Measurements from ENCODE around the gene PTGER4.

DNA sequence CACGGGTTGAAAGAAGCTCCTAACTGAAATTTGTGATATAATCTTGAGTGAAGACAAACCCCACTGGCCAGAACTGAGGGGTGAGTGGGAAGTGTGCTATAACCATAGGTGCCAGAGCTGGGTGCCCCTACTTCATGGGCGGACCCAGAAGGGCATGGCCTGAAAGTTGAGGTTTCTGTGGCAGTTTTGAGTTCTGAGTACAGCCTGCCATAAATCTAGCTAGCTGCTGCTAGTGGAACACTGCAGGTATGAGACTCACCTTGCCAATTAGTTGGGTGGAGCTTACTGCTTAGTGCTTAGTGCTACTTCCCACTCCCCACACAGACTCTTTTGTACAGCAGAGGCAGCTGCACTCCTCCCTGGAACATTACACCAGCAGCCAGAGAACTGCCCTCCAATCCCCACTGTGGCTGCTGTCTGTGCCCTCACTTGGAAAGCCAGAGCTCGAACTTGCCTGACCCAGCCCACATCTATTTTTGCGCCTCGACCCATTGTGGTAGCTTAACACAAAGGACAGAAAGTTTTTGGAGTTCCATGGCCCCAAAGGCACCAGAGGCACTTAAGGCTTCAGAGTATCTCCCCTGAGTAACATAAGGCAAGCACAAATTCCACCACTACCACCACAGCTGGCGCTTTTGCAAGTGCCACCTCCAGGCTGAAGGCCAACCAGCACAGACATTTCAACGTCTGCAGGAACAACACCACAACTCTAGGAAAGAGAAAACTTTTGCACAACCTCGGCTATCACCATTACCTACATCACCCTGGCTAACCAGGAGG lies 27.1 kb upstream of the PTGER4 start:
- TF ChIP-seq, protein P1, sequence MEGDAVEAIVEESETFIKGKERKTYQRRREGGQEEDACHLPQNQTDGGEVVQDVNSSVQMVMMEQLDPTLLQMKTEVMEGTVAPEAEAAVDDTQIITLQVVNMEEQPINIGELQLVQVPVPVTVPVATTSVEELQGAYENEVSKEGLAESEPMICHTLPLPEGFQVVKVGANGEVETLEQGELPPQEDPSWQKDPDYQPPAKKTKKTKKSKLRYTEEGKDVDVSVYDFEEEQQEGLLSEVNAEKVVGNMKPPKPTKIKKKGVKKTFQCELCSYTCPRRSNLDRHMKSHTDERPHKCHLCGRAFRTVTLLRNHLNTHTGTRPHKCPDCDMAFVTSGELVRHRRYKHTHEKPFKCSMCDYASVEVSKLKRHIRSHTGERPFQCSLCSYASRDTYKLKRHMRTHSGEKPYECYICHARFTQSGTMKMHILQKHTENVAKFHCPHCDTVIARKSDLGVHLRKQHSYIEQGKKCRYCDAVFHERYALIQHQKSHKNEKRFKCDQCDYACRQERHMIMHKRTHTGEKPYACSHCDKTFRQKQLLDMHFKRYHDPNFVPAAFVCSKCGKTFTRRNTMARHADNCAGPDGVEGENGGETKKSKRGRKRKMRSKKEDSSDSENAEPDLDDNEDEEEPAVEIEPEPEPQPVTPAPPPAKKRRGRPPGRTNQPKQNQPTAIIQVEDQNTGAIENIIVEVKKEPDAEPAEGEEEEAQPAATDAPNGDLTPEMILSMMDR (IDR thresholded peaks at IDR 0.05): no peak
- TF ChIP-seq POLR2A (IDR thresholded peaks at IDR 0.05) (no peak), POLR2AphosphoS5 (IDR thresholded peaks at IDR 0.05) (no peak)
